Gastrocnemius medialis (tissue), 4 donors: ENCODE data around the gene PSMF1. TPM values are rescaled to one million over a fixed set of nuclear protein-coding genes. Genes with fewer than 3 reads are reported as not detected.

Source experiments
- ATAC-seq, 2 donors: fragments of 150-250 bp; one replicate each; pipeline ENCODE4 v1.9.1; 2016
- DNase-seq, 2 donors: peaks; one replicate each; pipeline ENCODE4 v3.0.0-alpha.2; 2019
- H3K27ac ChIP-seq, 4 donors: fragments of 200-600 bp; sonication (generic); 1 replicate in 1 of 4; 2 replicates in 3 of 4; pipeline ENCODE4 v1.5.1; 2016 to 2018; ENCODE audit warnings: mild to moderate bottlenecking in 2 of 4, moderate library complexity in 1 of 4
- H3K27me3 ChIP-seq, 3 donors: fragments of 200-600 bp; sonication (generic) in 2 of 3; 1 replicate in 1 of 3; 2 replicates in 2 of 3; pipeline versions ENCODE4 v1.5.1 to v1.6.0; 2016 to 2019; ENCODE audit warnings: mild to moderate bottlenecking in 1 of 3, moderate library complexity in 1 of 3
- H3K36me3 ChIP-seq, 2 donors: fragments of 200-600 bp; sonication (generic) in 1 of 2; one replicate each; pipeline ENCODE4 v1.5.1; 2017 to 2018
- H3K4me1 ChIP-seq, 2 donors: fragments of 200-600 bp; sonication (generic) in 1 of 2; one replicate each; pipeline ENCODE4 v1.5.1; 2016 to 2017; ENCODE audit warnings: mild to moderate bottlenecking in 2 of 2
- H3K4me3 ChIP-seq, 4 donors: fragments of 200-600 bp; sonication (generic) in 3 of 4; 1 replicate in 1 of 4; 2 replicates in 3 of 4; pipeline ENCODE4 v1.5.1; 2016 to 2019; ENCODE audit warnings: mild to moderate bottlenecking in 2 of 4
- H3K9me3 ChIP-seq, 3 donors: fragments of 200-600 bp; sonication (generic) in 2 of 3; 1 replicate in 1 of 3; 2 replicates in 2 of 3; pipeline ENCODE4 v1.5.1; 2016 to 2019
- POLR2A ChIP-seq, 2 donors: fragments of 450-650 bp; IDR thresholded peaks; one replicate each; pipeline ENCODE4 v1.6.1; 2017; ENCODE audit warnings: antibody characterized with exemption in 2 of 2, mild to moderate bottlenecking in 2 of 2, moderate library complexity in 2 of 2
- in situ Hi-C, 4 donors: fragments of 200-750 bp; cut with MboI; loops; one replicate each; pipeline versions ENCODE4 v1.15.0 to v1.8.0; 2017; ENCODE audit warnings: low sequenced_read_pairs in 4 of 4
- intact Hi-C: fragments of 100-400 bp; cut with DNase I; formaldehyde crosslinking; loops from one replicate; pipeline ENCODE4 v1.15.1; 2023; ENCODE audit warnings: low total_unique reads
- total RNA-seq, 4 donors: library from RNA; depleted of rRNA; stranded (reverse); fragments of >200 nt; gene quantifications; one replicate each; pipeline versions ENCODE4 v1.1.0 to v1.2.3, GENCODE V29; 2016
- TF ChIP-seq, protein P1 (sequence below), 5 experiments: fragments of 450-650 bp in 3 of 5; fragments of 200-600 bp in 2 of 5; sonication (generic) in 2 of 5; IDR thresholded peaks in 4 of 5; conservative IDR thresholded peaks in 1 of 5; 1 replicate in 4 of 5; 2 replicates in 1 of 5; pipeline ENCODE4 v1.5.1; 2016 to 2019; ENCODE audit warnings: antibody characterized with exemption in 5 of 5, mild to moderate bottlenecking in 3 of 5, moderate library complexity in 3 of 5

PSMF1 gene
- total RNA-seq, 4 donors from 2014 or later, result 174 to 433 (median 247) TPM

DNA sequence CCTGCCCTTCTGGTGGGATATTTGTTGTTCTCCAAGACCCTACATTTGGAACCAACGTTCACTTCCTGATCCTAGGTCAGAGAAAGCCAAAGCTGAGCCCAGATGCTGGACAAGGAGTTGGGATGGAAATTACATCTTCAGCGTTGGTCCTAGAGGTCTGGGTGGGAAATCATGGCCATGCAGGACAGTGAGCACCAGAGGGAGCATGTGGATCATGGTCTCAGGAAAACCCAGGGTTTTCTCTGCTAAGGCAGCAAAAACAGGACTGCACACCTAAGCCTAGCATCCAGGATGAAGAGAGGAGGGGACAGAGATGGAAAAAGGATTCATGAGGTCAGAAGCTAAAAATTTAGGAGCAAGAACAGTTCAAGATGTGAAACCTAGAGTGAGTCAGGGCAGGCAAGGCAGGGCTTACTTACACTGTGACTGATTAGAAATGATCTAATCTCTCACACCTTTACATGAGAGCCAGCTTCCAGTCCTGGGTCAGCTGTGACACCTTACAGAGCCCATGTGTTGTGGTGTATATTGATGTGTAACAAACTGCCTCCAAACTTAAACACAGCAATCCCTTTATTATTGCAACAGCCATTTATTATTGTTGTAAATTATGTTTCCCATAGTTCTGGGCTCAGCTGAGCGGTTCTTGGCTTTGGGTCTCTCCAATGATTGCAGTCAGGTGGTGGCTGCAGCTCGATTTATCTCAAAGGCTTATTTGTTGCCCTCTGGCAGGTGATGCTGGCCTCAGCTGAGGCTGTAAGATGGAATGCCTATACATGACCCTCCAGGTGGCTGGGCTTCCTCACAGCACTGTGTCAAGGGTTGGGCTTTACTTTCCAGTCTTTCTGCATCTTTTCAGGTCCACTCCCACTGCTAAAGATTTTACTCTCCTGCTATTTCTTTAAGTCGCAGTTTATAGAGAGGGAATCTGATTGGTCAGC is 91.3 kb downstream of the PSMF1 start:
- Histone ChIP-seq H3K27me3 (peaks cover 0 to 3% (median 0%) of the 10 kb centered on the region in 3 donors), H3K4me3 (no peak overlapping the region), H3K4me1 (peaks cover 4 to 6% of the 10 kb centered on the region in 2 donors), H3K36me3 (no peaks in the 10 kb centered on the region), H3K9me3 (no peaks in the 10 kb centered on the region), H3K27ac (no peak overlapping the region)
- TF ChIP-seq POLR2A (IDR thresholded peaks at IDR 0.05), result no peak
- TF ChIP-seq, protein P1, sequence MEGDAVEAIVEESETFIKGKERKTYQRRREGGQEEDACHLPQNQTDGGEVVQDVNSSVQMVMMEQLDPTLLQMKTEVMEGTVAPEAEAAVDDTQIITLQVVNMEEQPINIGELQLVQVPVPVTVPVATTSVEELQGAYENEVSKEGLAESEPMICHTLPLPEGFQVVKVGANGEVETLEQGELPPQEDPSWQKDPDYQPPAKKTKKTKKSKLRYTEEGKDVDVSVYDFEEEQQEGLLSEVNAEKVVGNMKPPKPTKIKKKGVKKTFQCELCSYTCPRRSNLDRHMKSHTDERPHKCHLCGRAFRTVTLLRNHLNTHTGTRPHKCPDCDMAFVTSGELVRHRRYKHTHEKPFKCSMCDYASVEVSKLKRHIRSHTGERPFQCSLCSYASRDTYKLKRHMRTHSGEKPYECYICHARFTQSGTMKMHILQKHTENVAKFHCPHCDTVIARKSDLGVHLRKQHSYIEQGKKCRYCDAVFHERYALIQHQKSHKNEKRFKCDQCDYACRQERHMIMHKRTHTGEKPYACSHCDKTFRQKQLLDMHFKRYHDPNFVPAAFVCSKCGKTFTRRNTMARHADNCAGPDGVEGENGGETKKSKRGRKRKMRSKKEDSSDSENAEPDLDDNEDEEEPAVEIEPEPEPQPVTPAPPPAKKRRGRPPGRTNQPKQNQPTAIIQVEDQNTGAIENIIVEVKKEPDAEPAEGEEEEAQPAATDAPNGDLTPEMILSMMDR (IDR thresholded peaks at IDR 0.05 in 4 of 5, conservative IDR thresholded peaks at IDR 0.05 in 1 of 5), result no peak
- no peak for ATAC-seq
- intact Hi-C loops, result loop anchor here (5.0 kb wide), 1 partner anchor 87 kb away; no protein-coding TSS in a partner anchor
- DNase-seq, result no peak
- in situ Hi-C loops, result loop anchor here (10.0 to 25.0 kb wide), 3 partner anchors 247 to 397 kb away; no protein-coding TSS in a partner anchor

DNA sequence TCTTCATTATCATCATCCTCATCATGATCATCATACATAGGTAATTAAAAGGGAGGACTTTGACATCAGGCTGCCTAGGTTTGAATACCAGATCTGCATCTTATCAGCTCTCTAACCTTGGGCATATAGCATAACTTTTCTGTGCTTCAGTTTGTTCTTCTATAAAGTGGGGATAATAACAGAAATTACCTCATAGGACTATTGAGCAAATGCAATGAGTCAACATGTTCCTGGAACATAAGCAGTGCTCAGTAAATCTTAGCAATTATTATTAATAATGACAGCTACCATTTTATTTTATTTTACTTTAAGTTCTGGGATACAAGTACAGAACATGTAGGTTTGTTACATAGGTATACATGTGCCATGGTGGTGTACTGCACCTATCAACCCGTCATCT is 92.1 kb downstream of the PSMF1 start:
- peaks cover 4 to 6% of the 10 kb centered on the region in 2 donors for H3K4me1 ChIP-seq
- no peak for ATAC-seq
- H3K27me3 ChIP-seq, result peaks cover 0 to 3% (median 0%) of the 10 kb centered on the region in 3 donors
- in situ Hi-C loops (loop anchor here in 3 of 4 donors (10.0 to 25.0 kb wide), 3 partner anchors 248 to 398 kb away; no protein-coding TSS in a partner anchor), intact Hi-C loops (loop anchor here (5.0 kb wide), 1 partner anchor 88 kb away; no protein-coding TSS in a partner anchor)
- no peak overlapping the region for H3K27ac ChIP-seq
- no peaks in the 10 kb centered on the region for H3K9me3 ChIP-seq
- no peak for DNase-seq
- H3K36me3 ChIP-seq, result no peaks in the 10 kb centered on the region
- TF ChIP-seq POLR2A (IDR thresholded peaks at IDR 0.05), result no peak
- TF ChIP-seq, protein P1 (IDR thresholded peaks at IDR 0.05 in 4 of 5, conservative IDR thresholded peaks at IDR 0.05 in 1 of 5), result no peak
- H3K4me3 ChIP-seq, result no peak overlapping the region

DNA sequence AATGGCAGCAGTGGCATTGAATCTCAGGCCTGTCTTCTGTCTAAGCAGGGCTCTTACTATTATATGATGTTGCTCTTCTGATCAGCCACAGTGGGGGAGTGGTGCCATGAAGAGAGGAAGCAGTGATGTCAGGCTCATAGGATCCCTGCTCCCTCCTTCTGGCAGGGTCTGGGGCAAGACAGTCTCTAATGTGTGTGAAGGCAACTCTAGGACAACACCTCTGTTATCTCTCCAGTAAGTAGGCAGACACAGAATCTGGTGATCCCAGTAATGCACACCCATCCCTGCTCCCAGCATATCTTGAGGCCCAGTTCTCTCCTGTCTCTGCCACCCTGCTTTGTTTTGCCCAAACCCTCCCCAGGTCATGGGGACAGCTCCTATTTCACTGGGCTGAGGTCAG is 93.6 kb downstream of the PSMF1 start:
- peaks cover 4 to 6% of the 10 kb centered on the region in 2 donors for H3K4me1 ChIP-seq
- ATAC-seq, result no peak
- in situ Hi-C loops, result loop anchor here in 3 of 4 donors (10.0 to 25.0 kb wide), 3 partner anchors 250 to 400 kb away; no protein-coding TSS in a partner anchor
- intact Hi-C loops, result loop anchor here (2.0 to 5.0 kb wide), 2 partner anchors 90 to 395 kb away; no protein-coding TSS in a partner anchor
- peaks cover 0 to 3% (median 0%) of the 10 kb centered on the region in 3 donors for H3K27me3 ChIP-seq
- no peak overlapping the region for H3K4me3 ChIP-seq
- H3K36me3 ChIP-seq, result no peaks in the 10 kb centered on the region
- H3K9me3 ChIP-seq, result no peaks in the 10 kb centered on the region
- TF ChIP-seq, protein P1 (IDR thresholded peaks at IDR 0.05 in 4 of 5, conservative IDR thresholded peaks at IDR 0.05 in 1 of 5), result no peak
- no peak for TF ChIP-seq POLR2A (IDR thresholded peaks at IDR 0.05)
- no peak overlapping the region for H3K27ac ChIP-seq
- DNase-seq, result no peak

DNA sequence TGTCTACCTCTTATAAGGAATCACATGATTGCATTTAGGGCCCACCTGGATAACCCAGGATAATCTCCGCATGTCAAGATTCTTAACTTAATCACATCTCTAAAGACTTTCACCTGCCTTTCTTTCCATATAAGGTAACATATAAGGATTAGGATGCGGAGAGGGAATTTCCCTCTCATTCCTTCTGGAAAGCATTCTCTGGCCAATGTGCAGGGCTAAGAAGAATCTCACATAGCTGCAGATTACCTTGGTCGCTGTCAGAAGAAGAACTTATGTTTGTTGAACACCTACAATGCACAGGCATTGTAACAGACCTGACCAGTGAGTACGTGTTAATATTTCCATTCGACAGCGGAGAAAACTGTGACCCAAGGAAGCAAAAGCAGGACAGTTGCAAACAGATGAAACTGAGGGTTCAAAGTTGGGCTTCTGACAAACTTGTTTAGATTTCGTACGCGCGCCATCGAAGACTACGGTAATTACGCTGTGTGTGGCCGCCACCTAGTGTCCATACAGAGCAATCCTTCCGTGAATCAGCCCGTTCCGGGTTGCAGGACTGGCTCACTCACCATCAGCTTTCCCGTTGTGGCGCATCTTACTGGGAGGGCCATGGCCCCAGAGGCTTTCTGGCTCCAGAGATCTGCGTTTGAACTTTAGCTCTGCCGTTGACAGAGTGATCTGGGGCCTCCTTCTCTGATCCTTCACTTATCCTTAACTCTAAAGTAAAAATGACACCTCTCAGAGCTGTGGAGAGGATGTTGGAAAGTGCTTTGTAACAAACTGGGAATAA is 94.4 kb downstream of the PSMF1 start:
- H3K27ac ChIP-seq, result no peak overlapping the region
- in situ Hi-C loops, result loop anchor here in 3 of 4 donors (10.0 to 25.0 kb wide), 3 partner anchors 251 to 401 kb away; no protein-coding TSS in a partner anchor
- peak overlapping the region in 1 of 4 donors; percentile 15 for H3K4me3 ChIP-seq
- TF ChIP-seq, protein P1 (IDR thresholded peaks at IDR 0.05 in 4 of 5, conservative IDR thresholded peaks at IDR 0.05 in 1 of 5), result peak; percentile 60 to 82 (median 66)
- no peak for TF ChIP-seq POLR2A (IDR thresholded peaks at IDR 0.05)
- no peaks in the 10 kb centered on the region for H3K9me3 ChIP-seq
- intact Hi-C loops, result loop anchor here (2.0 to 5.0 kb wide), 2 partner anchors 91 to 396 kb away; no protein-coding TSS in a partner anchor
- peaks cover 4 to 6% of the 10 kb centered on the region in 2 donors for H3K4me1 ChIP-seq
- no peaks in the 10 kb centered on the region for H3K36me3 ChIP-seq
- peaks cover 0 to 3% (median 0%) of the 10 kb centered on the region in 3 donors for H3K27me3 ChIP-seq
- DNase-seq (peak; percentile 41 to 51), ATAC-seq (peak; percentile 86 to 96)
